Stimulated activated CD8-positive, alpha-beta memory T cell treated with anti-CD3 and anti-CD28 coated beads, Interleukin-7, amount 100 ng/mL, for 4 hours (primary cell): Measurements from ENCODE around the gene CYRIA.

Source experiments
- DNase-seq, 2 donors: peaks; one replicate each; pipeline ENCODE4 v3.0.0-alpha.2; 2020; ENCODE audit warnings: low read depth in 2 of 2

Gene CYRIA

GRCh38 chr2:16629770-16630169 lies 35.9 kb downstream of the CYRIA start:
- DNase-seq, result no peak

GRCh38 chr2:16629044-16629443 lies 36.6 kb downstream of the CYRIA start:
- DNase-seq, result no peak

GRCh38 chr2:16628314-16628713 lies 37.3 kb downstream of the CYRIA start:
- no peak for DNase-seq

GRCh38 chr2:16626997-16627605 lies 38.5 kb downstream of the CYRIA start:
- DNase-seq, result no peak

GRCh38 chr2:16626497-16626896 lies 39.1 kb downstream of the CYRIA start:
- DNase-seq, result no peak

- no peak for DNase-seq
Observed at GRCh38 chr2:16625759-16626158, 39.9 kb downstream of the CYRIA start.

GRCh38 chr2:16625201-16625729 lies 40.4 kb downstream of the CYRIA start:
- DNase-seq, result no peak

- DNase-seq, result no peak
Observed at GRCh38 chr2:16624436-16624780, 41.2 kb downstream of the CYRIA start.

- DNase-seq, result no peak
Observed at GRCh38 chr2:16623564-16624435, 41.8 kb downstream of the CYRIA start.

GRCh38 chr2:16623031-16623430 lies 42.6 kb downstream of the CYRIA start:
- no peak for DNase-seq

GRCh38 chr2:16622399-16622968 lies 43.1 kb downstream of the CYRIA start:
- no peak for DNase-seq

- no peak for DNase-seq
Observed at GRCh38 chr2:16621316-16621715, 44.3 kb downstream of the CYRIA start.

- no peak for DNase-seq
Observed at GRCh38 chr2:16620590-16620989, 45.0 kb downstream of the CYRIA start.

- no peak for DNase-seq
Observed at GRCh38 chr2:16619576-16620245, 45.9 kb downstream of the CYRIA start.

GRCh38 chr2:16617282-16618266 lies 48.1 kb downstream of the CYRIA start:
- DNase-seq, result no peak
